Parathyroid adenoma (tissue), 2 donors: ENCODE data around the gene NECTIN3.

ENCODE experiments used
- H2AFZ ChIP-seq: fragments of 300-600 bp; sonication (generic); one replicate; pipeline ENCODE4 v1.7.0; 2017; ENCODE audit warnings: antibody characterized with exemption, mild to moderate bottlenecking
- H3K27ac ChIP-seq: fragments of 300-600 bp; sonication (generic); one replicate; pipeline ENCODE4 v1.7.0; 2017
- H3K27me3 ChIP-seq: fragments of 300-600 bp; sonication (generic); one replicate; pipeline ENCODE4 v1.7.0; 2017; ENCODE audit warnings: low read length; ENCODE audit not compliant: control insufficient read depth, insufficient read depth
- H3K36me3 ChIP-seq: fragments of 300-600 bp; sonication (generic); one replicate; pipeline ENCODE4 v1.7.0; 2017; ENCODE audit warnings: low read length; ENCODE audit not compliant: control insufficient read depth, insufficient read depth
- H3K4me1 ChIP-seq: fragments of 300-600 bp; sonication (generic); one replicate; pipeline ENCODE4 v1.7.0; 2017; ENCODE audit warnings: control low read depth
- H3K4me2 ChIP-seq: fragments of 300-600 bp; sonication (generic); one replicate; pipeline ENCODE4 v1.7.0; 2017; ENCODE audit warnings: low read length
- H3K4me3 ChIP-seq: fragments of 300-600 bp; sonication (generic); one replicate; pipeline ENCODE4 v1.7.0; 2017; ENCODE audit warnings: low read depth, low read length
- H3K79me2 ChIP-seq: fragments of 300-600 bp; sonication (generic); one replicate; pipeline ENCODE4 v1.7.0; 2017; ENCODE audit warnings: control low read depth
- H3K9ac ChIP-seq: fragments of 300-600 bp; sonication (generic); one replicate; pipeline ENCODE4 v1.7.0; 2017; ENCODE audit warnings: mild to moderate bottlenecking
- H3K9me3 ChIP-seq: fragments of 300-600 bp; sonication (generic); one replicate; pipeline ENCODE4 v1.7.0; 2017; ENCODE audit warnings: low read length; ENCODE audit not compliant: control insufficient read depth
- CTCF ChIP-seq: fragments of 300-600 bp; sonication (generic); IDR thresholded peaks from one replicate; pipeline ENCODE4 v1.7.0; 2017; ENCODE audit warnings: antibody characterized with exemption, mild to moderate bottlenecking
- donor health status: primary hyperparathyroidism.

Gene NECTIN3

DNA sequence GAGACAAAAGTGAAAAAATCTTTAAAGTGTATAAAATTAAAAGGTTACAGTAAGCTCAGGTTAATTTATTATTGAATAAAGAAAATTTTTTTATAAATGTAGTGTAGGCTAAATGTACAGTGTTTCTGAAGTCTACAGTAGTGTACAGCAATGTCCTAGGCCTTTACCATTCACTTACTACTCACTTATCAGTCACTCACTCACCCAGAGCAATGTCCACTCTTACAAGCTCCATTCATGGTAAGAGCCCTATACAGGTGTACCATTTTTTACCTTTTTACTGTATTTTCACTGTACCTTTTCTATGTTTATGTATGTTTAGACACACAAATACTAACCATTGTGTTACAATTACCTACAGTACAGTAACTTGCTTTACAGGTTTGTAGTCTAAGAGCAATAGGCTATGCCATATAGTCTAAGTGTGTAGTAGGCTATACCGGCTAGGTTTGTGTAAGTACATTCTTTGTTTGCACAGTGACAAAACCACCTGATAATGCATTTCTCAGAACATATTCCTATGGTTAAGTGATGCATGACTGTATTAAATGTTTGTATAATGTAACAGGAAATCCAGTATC is 38.1 kb upstream of the NECTIN3 start:
- no peak overlapping the region for H2AFZ ChIP-seq
- H3K4me2 ChIP-seq = no peak overlapping the region
- H3K27ac ChIP-seq = no peak overlapping the region
- no peaks in the 10 kb centered on the region for H3K27me3 ChIP-seq
- H3K4me1 ChIP-seq = no peaks in the 10 kb centered on the region
- H3K4me3 ChIP-seq = no peak overlapping the region
- no peaks in the 10 kb centered on the region for H3K36me3 ChIP-seq
- H3K9ac ChIP-seq = no peak overlapping the region
- H3K79me2 ChIP-seq = no peaks in the 10 kb centered on the region
- TF ChIP-seq CTCF = no peak
- H3K9me3 ChIP-seq = no peaks in the 10 kb centered on the region

DNA sequence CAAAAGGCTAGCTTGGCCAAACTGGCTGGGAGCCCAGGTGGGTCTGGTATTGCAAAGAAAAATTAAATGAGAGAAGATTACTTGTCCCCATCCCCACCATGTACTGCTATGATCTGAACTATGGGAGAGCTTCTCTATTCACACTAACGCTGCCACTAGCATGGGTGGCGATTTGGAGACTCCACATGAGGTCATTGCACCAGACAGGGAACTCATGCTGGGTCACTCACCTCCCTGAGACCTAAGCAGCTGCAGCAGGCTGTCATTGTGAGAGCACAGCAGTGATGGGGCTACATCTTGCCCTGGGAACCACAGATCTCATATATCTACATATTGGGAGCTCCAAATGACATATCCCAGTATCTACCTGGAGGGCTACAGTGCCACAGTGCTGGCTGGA is 36.3 kb upstream of the NECTIN3 start:
- H3K9ac ChIP-seq = no peak overlapping the region
- no peak overlapping the region for H2AFZ ChIP-seq
- H3K27me3 ChIP-seq = no peaks in the 10 kb centered on the region
- no peaks in the 10 kb centered on the region for H3K79me2 ChIP-seq
- no peak overlapping the region for H3K4me2 ChIP-seq
- TF ChIP-seq CTCF = no peak
- no peaks in the 10 kb centered on the region for H3K36me3 ChIP-seq
- no peak overlapping the region for H3K4me3 ChIP-seq
- no peaks in the 10 kb centered on the region for H3K9me3 ChIP-seq
- H3K4me1 ChIP-seq = no peaks in the 10 kb centered on the region
- H3K27ac ChIP-seq = no peak overlapping the region

DNA sequence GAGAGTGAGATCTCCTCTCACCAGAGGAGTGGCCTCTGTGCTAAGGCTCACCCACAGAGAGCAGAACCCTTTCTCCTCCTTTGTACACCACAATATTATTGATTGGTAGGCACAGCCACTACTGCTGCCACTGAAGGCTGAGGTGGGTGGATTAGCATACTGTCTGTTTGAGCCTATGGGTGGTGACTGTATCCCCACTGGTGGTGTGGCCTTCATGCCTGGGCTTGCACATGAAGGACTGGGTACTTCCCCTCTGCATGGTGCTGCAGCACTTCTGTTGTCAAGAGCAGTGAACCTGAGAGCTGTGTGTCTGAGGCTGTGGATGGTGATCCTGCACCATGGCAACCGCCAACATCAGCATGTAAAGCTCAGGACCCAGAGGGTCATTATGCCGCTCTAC is 35.7 kb upstream of the NECTIN3 start:
- no peak overlapping the region for H3K4me3 ChIP-seq
- no peaks in the 10 kb centered on the region for H3K27me3 ChIP-seq
- no peak overlapping the region for H3K27ac ChIP-seq
- H3K36me3 ChIP-seq = no peaks in the 10 kb centered on the region
- no peak overlapping the region for H3K4me2 ChIP-seq
- H3K79me2 ChIP-seq = no peaks in the 10 kb centered on the region
- no peaks in the 10 kb centered on the region for H3K9me3 ChIP-seq
- H3K9ac ChIP-seq = no peak overlapping the region
- no peak overlapping the region for H2AFZ ChIP-seq
- no peak for TF ChIP-seq CTCF
- H3K4me1 ChIP-seq = no peaks in the 10 kb centered on the region

GRCh38 chr3:111040959-111041358 is 30.7 kb upstream of the NECTIN3 start:
- no peaks in the 10 kb centered on the region for H3K36me3 ChIP-seq
- H3K79me2 ChIP-seq = no peaks in the 10 kb centered on the region
- TF ChIP-seq CTCF = no peak
- H3K9ac ChIP-seq = no peak overlapping the region
- no peak overlapping the region for H2AFZ ChIP-seq
- no peaks in the 10 kb centered on the region for H3K9me3 ChIP-seq
- no peak overlapping the region for H3K4me3 ChIP-seq
- H3K27ac ChIP-seq = no peak overlapping the region
- H3K4me2 ChIP-seq = no peak overlapping the region
- H3K27me3 ChIP-seq = no peaks in the 10 kb centered on the region
- H3K4me1 ChIP-seq = no peaks in the 10 kb centered on the region

GRCh38 chr3:111045564-111045963 is 26.1 kb upstream of the NECTIN3 start:
- no peak overlapping the region for H2AFZ ChIP-seq
- no peaks in the 10 kb centered on the region for H3K27me3 ChIP-seq
- H3K27ac ChIP-seq = no peak overlapping the region
- no peak for TF ChIP-seq CTCF
- H3K4me2 ChIP-seq = no peak overlapping the region
- no peaks in the 10 kb centered on the region for H3K79me2 ChIP-seq
- H3K9ac ChIP-seq = no peak overlapping the region
- H3K4me1 ChIP-seq = no peaks in the 10 kb centered on the region
- no peak overlapping the region for H3K4me3 ChIP-seq
- H3K36me3 ChIP-seq = no peaks in the 10 kb centered on the region
- no peaks in the 10 kb centered on the region for H3K9me3 ChIP-seq
